Renal cortex interstitium (tissue), 15 donors: Measurements from ENCODE around the gene DCAF15. TPM values are rescaled to one million over a fixed set of nuclear protein-coding genes. Genes with fewer than 3 reads are reported as not detected.
"Not testable (repeated sequence)": the region's sequence is repeated elsewhere in the genome, so short reads cannot be mapped to it uniquely, and the experiment has no call there.

Source experiments
- DNase-seq, 11 donors: peaks; one replicate each; pipeline ENCODE4 v3.0.0-alpha.2; 2013; ENCODE audit warnings: low read depth in 9 of 11, low spot score in 4 of 11; ENCODE audit errors: extremely low read depth in 1 of 11
- long read RNA-seq, 16 experiments: transcript quantifications; one replicate each; lab custom pipeline, GENCODE V29; 2026
- polyA plus RNA-seq, 3 donors: library from polyadenylated mRNA; unstranded; fragments of 120-200 nt; gene quantifications; one replicate each; pipeline ENCODE4 v1.2.1, GENCODE V29; 2013; ENCODE audit not compliant: insufficient read length in 3 of 3

The DCAF15 gene, protein sequence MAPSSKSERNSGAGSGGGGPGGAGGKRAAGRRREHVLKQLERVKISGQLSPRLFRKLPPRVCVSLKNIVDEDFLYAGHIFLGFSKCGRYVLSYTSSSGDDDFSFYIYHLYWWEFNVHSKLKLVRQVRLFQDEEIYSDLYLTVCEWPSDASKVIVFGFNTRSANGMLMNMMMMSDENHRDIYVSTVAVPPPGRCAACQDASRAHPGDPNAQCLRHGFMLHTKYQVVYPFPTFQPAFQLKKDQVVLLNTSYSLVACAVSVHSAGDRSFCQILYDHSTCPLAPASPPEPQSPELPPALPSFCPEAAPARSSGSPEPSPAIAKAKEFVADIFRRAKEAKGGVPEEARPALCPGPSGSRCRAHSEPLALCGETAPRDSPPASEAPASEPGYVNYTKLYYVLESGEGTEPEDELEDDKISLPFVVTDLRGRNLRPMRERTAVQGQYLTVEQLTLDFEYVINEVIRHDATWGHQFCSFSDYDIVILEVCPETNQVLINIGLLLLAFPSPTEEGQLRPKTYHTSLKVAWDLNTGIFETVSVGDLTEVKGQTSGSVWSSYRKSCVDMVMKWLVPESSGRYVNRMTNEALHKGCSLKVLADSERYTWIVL
- 10 to 100 TPM; 25.7 to 37.5 (median 35.7) TPM for polyA plus RNA-seq
- long read RNA-seq, donor 1, partial matches to known transcripts, result 0 of 1 reads
- long read RNA-seq, donor 1, other reads (novel, unspliced or antisense), result 0 of 1 reads
- long read RNA-seq, donor 2, partial matches to known transcripts, result 5 of 6 reads
- long read RNA-seq, donor 2, other reads (novel, unspliced or antisense), result 0 of 6 reads
- long read RNA-seq, donor 3, partial matches to known transcripts, result 6 of 7 reads
- long read RNA-seq, donor 3, other reads (novel, unspliced or antisense), result 0 of 7 reads
- long read RNA-seq, donor 4, partial matches to known transcripts, result 0 of 2 reads
- long read RNA-seq, donor 4, other reads (novel, unspliced or antisense), result 0 of 2 reads
- long read RNA-seq, donor 5, transcript DCAF15-201 (13 exons, 2,278 nt), result major isoform, 7 of 15 reads
- long read RNA-seq, donor 5, partial matches to known transcripts, result 7 of 15 reads
- long read RNA-seq, donor 5, other reads (novel, unspliced or antisense), result 0 of 15 reads
- long read RNA-seq, donor 6, result 0 reads
- long read RNA-seq, donor 7, partial matches to known transcripts, result 0 of 2 reads
- long read RNA-seq, donor 7, other reads (novel, unspliced or antisense), result 0 of 2 reads
- long read RNA-seq, donor 8, result 0 reads
- long read RNA-seq, donor 9, partial matches to known transcripts, result 5 of 7 reads
- long read RNA-seq, donor 9, other reads (novel, unspliced or antisense), result 0 of 7 reads
- long read RNA-seq, donor 10, partial matches to known transcripts, result 6 of 7 reads
- long read RNA-seq, donor 10, other reads (novel, unspliced or antisense), result 0 of 7 reads
- long read RNA-seq, donor 11, partial matches to known transcripts, result 0 of 1 reads
- long read RNA-seq, donor 11, other reads (novel, unspliced or antisense), result 0 of 1 reads
- long read RNA-seq, donor 12, result 0 reads
- long read RNA-seq, donor 13, result 0 reads
- long read RNA-seq, donor 14, partial matches to known transcripts, result 0 of 1 reads
- long read RNA-seq, donor 14, other reads (novel, unspliced or antisense), result 0 of 1 reads
- long read RNA-seq, donor 15, partial matches to known transcripts, result 0 of 1 reads
- long read RNA-seq, donor 15, other reads (novel, unspliced or antisense), result 0 of 1 reads
- long read RNA-seq, donor 16, partial matches to known transcripts, result 30 of 33 reads
- long read RNA-seq, donor 16, other reads (novel, unspliced or antisense), result 0 of 33 reads

DNA sequence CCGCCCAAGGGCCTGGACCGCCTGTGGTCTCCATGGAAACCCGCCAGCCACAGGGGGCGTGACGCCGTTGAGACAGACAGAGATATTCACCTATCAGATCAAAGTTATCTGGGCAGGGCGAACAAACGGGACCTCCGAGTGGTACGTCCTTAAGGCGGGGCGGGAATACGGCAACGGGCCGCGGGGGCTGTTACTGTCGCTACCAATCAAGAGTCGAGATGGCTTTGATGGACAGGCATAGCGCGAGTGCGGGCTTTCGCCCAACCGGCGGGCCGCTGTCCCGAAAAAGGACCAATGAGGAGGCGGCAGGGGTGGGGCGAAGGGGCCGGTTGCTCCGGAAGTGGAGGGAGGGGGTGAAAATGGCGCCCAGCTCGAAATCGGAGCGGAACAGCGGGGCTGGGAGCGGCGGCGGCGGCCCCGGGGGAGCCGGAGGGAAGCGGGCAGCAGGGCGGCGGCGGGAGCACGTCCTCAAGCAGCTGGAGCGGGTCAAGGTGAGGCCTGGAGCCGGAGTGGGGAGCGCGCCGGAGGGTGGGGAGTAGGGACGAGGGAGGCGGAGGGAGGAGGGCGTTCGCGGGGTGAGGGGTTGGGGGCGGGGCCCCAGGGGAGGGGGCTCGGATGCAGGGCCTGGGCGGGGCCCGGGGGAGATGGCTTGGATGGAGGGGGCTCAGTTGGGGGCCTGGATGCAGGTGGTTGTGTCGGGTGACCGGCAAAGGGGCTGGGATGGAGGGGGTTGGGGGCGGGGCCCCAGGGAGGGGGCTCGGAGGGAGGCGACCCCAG, at the start of gene DCAF15:
Gene DCAF15 (plus strand): TSS at position 356 of the 777 bp plus-strand sequence. CDS start 4 bp downstream, at position 360.
- peak; percentile 97 to 100 (median 99) for DNase-seq

DNA sequence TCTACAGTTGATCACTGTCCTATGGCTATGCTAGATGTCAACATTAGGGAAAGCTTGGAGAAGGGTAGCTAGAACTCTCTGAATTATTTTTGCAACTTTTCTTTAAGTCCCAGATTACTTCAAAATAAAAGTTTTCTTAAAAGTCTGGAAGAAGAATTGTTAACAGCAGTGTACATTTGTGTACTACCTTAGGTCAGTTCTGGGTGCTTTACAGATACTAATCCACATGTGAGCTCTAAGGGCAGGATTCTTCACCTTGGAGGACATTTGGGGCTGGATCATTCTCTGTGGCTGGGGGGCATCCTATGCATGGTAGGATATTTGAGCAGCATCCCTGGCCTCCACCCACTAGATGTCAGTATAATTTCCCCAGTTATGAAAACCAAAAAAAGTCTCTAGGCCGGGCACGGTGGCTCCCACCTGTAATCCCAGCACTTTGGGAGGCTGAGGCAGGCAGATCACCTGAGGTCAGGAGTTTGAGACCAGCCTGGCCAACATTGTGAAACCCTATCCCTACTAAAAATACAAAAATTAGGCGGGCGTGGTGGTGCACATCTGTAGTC, 49.2 kb upstream of the DCAF15 start:
- no peak for DNase-seq

DNA sequence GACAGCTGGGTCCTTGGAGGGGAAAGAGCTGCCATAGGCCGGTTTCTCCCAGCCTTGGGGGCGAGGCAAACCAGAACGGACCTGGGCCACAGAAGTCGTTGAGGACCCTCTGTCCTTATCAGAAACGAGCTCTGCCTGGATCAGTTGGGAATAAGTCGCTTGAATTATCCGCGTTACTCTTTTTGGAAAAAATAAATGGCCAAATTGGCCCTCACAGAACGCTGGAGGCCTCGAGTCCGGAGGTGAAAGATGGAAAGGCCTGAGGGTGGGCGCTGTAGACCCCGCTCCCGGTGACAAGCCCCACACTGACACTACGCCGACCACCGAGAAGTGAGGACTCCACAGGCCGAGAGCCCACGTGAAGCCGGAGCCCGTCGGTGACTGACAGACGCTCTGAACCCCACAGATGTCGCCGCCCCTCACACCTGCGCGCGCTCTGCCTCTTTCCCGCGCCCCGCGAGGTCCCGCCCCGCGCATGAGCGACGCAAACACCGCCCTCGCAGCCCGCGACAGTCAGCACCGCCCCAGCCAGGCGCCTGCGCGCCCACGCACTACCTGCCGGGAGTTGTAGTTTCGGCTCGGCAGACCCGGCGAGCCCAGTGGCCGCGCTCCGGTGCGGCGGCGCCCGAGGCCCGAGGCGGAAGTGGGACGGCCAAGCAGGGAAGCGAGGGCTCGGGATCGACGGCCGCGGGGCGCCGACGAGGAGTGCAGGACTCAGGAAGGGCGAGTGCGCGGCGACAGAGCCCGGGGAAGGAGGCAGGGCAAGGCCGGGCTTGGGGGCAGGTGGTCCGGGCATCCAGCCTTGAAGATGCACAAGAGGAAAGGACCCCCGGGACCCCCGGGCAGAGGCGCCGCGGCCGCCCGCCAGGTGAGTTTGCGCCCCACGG, 46.4 kb upstream of the DCAF15 start, which contains the start of the genes BRME1 and CC2D1A:
Gene BRME1 (minus strand): TSS at position 484 of the 887 bp plus-strand sequence. CDS start 1,225 bp downstream, outside the sequence.
Gene CC2D1A (plus strand): TSS at position 568 of the 887 bp plus-strand sequence. CDS start 241 bp downstream, at position 809.
- DNase-seq, result peak in 10 of 11 donors; percentile 61 to 86 (median 78)

DNA sequence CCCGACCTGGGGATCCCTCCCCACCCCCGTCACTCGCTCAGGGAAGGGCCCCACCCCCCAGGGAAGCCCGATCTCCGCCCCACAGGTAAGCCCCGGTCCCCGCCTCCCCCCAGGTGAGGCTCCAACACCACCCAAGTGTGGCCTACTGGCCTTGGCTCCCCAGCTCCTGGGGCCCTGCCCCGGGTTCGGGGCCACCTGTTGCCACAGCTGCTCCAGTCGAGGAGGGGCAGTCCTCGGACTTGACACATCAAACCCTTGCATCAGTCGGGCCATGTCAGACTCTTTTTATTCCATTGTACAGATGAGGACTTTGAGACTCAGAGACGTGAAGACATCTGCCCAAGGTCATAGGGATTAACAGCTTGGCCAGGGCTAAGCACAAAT, 45.8 kb upstream of the DCAF15 start:
- no peak for DNase-seq

DNA sequence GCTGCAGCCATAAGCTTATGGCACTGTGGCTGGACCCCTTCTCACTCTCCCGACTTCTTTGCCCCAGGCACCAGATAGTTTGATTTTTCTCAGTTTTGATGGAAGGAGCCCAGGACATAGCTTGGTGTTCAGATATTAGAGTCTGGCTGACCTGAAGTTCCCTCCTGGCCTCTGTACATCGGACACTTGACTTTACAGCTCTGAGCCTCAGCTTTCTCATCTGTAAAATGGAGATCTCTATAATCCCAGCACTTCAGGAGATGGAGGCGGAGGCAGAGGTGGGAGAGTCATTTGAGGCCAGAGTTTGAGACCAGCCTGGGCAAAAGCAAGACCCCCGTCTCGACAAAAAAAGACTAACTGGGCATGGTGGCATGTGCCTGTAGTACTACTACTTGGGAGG, 45.4 kb upstream of the DCAF15 start:
- no peak for DNase-seq

DNA sequence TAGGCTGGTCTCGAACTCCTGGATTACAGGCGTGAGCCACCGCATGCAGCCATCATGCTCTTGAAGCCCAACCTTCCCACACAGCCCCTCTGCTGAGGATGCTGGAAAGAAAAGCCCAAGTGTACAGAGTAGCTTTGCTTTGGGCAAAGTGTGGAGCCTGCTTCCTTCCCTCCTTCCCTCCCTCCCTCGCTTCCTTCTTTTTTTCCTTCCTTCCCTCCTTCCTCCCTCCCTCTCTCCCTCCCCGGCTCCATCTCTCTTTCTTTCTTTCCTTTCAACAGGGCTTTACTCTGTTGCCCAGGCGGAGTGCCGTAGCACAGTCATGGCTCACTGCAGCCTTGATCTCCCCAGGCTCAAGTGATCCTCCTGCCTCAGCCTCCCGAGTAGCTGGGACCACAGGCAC, 43.6 kb upstream of the DCAF15 start:
- no peak for DNase-seq

DNA sequence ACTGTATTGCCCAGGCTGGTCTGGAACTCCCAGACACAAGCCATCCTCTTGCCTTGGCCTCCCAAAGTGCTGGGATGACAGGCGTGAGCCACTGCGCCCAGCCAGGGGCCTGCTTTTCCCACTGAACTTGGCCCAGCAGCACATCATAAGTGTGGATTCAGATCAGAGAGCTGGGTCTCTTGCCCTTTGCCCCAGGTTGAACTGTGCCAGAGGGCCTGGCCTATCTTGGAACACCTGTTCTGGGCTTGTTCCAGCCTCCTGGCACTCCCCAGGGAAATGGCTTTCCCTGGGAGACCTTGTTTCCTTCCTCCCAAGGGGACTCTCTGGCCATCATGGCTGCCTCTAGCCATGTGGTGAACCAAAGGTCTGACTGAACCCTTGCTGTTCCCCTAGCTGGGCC, 42.9 kb upstream of the DCAF15 start:
- DNase-seq, result no peak

DNA sequence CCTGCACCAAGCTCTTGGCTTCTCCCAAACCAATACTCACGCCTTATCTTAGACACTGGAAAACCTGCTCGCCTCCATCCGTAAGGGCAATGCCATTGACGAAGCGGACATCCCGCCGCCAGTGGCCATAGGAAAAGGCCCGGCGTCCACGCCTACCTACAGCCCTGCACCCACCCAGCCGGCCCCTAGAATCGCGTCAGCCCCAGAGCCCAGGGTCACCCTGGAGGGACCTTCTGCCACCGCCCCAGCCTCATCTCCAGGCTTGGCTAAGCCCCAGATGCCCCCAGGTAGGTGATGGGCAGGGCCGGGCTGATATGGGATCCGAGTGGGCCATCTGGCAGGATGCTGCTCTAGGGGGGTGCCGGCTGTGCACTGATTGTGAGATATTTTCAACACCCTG, 39.0 kb upstream of the DCAF15 start:
- DNase-seq, result no peak

DNA sequence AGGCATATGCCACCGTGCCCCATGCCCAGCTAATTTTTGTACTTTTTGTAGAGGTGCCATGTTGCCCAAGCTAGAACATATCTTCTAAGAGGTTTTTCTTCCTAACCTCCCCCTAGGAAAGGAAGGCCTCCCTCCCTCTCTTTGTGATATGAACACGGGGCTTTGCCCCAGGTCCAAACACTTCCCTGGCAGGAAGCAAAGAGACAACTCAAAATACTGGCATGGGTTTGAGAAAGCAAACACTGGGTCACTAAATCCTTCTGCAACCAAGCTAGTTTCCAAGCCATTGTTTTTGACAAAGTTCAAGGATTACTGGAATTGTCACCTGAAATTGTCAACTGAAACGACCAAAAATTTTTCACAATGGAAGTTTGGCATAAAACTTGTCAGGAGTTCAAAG, 37.5 kb upstream of the DCAF15 start:
- DNase-seq, result no peak

DNA sequence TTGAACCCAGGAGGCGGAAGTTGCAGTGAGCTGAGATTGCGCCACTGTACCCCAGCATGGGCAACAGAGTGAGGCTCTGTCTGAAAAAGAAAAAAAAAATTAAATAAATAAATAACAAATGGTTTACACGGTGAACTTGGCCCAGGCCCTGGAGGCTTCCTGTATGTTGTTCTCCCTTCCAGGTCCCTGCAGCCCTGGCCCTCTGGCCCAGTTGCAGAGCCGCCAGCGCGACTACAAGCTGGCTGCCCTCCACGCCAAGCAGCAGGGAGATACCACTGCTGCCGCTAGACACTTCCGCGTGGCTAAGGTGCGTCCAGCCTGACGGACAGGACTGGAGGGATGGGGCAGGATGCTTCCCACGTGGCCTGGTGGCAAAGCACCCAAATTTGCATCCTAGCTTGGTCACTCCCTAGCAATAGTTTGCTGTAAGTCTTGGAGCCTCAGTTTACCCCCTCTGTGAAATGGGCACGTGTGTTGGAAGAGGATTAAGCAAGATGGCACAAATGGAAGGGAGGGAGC, 34.4 kb upstream of the DCAF15 start:
- no peak for DNase-seq

DNA sequence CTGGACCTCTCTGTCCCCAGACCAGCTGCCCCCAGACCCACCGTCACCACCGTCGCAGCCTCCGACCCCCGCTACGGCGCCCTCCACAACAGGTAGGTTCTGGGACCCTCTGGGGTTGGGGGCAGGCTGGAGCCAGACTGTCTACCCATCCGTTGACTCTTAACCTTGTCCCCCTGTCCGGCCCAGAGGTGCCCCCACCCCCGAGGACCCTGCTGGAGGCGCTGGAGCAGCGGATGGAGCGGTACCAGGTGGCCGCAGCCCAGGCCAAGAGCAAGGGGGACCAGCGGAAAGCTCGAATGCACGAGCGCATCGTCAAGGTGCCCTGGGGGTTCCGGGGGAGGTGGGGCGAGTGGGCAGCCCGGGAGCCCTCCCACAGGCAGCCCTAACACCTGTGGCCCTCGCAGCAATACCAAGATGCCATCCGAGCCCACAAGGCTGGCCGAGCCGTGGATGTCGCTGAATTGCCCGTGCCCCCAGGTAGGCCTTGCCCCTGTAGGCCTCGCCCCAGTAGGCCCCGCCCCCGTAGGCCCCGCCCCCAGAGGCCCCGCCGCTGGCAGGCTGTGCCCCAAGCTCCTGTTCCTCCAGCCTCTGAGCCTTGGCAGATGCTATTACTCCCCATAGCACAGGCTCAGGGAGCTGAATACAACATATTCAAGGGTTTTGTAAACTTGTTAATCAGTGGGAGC, 33.4 kb upstream of the DCAF15 start:
- DNase-seq, result no peak

DNA sequence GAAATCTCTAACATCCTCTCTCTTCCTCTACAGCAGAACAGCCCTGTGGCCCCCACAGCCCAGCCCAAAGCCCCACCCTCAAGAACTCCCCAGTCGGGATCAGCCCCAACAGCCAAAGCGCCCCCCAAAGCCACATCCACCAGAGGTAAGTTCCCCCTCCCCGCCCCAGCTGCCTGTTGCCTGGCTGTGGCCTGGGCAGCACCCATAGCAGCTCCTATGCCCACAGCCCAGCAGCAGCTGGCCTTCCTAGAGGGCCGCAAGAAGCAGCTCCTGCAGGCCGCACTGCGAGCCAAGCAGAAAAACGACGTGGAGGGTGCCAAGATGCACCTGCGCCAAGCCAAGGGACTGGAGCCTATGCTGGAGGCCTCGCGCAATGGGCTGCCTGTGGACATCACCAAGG, 31.8 kb upstream of the DCAF15 start:
- DNase-seq, result no peak

DNA sequence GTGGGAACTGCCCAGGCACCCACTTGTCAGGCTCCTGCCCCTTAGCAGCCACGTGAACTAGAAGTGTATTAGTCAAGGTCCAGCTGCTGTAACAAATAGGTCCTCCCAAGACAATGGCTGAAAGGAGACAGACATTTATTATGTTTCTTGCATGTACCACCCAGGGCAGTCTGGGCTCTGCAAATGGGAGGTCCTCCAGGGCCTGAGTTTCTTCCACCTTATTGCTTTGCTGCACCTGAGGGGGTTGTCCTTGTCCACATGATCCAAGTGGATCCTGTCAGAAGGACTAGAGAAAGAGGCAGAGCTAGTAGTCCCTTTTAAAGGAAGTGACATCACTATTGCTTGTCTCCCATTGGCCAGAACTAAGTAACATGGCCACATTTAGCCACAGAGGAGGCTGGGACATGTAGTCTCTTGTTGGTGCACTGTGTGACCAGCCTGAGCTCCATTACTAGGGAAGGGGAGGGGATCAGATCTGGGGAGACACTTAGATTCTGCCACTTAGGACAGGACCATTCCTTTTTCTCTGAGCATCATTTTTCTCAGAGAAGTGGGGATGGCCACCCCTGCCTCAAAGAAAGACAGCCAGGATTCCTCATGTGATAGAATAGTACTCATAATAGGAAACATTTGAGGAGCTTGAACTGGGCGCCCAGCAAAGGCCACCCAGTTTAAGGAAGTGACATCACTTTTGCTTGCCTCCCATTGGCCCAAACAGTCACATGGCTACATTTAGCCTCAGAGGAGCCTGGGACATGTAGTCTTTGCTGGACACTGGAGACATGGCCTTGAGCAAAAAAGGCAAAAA, 31.2 kb upstream of the DCAF15 start:
- no peak for DNase-seq

DNA sequence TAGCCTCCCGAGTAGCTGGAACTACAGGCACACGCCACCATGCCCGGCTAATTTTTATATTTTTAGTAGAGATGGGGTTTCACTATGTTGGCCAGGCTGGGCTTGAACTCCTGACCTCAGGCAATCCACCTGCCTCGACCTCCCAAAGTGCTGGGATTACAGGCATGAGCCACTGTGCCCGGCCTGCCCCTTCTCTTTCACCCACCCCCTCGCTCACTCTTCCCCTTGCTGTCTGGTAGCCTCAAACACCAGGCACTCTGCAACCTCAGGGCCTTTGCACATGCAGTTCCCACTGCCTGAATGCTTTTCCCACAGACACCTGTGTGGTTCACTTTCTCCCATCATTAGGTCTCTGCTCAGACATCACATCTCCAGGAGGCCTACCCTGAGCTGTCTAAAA, 30.2 kb upstream of the DCAF15 start:
- DNase-seq, result not testable (repeated sequence)
